Psoas muscle (tissue), 8 donors: ENCODE data around the gene NPDC1. TPM values are rescaled to one million over a fixed set of nuclear protein-coding genes. Genes with fewer than 3 reads are reported as not detected.

Experiments
- ATAC-seq, 4 donors: fragments of 200-7000 bp; cut with Tn5 transposase; one replicate each; pipeline ENCODE4 v1.9.1; 2020; ENCODE audit warnings: moderate library complexity in 3 of 4, mild to moderate bottlenecking in 2 of 4
- DNase-seq, 2 donors: peaks; one replicate each; pipeline ENCODE4 v3.0.0-alpha.2; 2020
- H3K27ac ChIP-seq: fragments of 200-600 bp; one replicate; pipeline ENCODE4 v1.8.0; 2022
- H3K27me3 ChIP-seq, 3 donors: fragments of 200-600 bp in 1 of 3; one replicate each; pipeline versions ENCODE4 v1.6.1 to v1.8.0; 2013 to 2022; ENCODE audit warnings: low read length in 2 of 3, mild to moderate bottlenecking in 2 of 3, moderate library complexity in 1 of 3; ENCODE audit not compliant: insufficient read depth in 3 of 3
- H3K36me3 ChIP-seq, 2 donors: fragments of 200-600 bp in 1 of 2; one replicate each; pipeline versions ENCODE4 v1.6.1 to v1.8.0; 2013 to 2022; ENCODE audit warnings: low read depth in 1 of 2, mild to moderate bottlenecking in 1 of 2, moderate library complexity in 1 of 2; ENCODE audit not compliant: insufficient read depth in 1 of 2
- H3K4me1 ChIP-seq: fragments of 200-600 bp; one replicate; pipeline ENCODE4 v1.8.0; 2022
- H3K4me3 ChIP-seq: fragments of 200-600 bp; one replicate; pipeline ENCODE4 v1.8.0; 2022; ENCODE audit warnings: mild to moderate bottlenecking
- H3K9me3 ChIP-seq: fragments of 200-600 bp; one replicate; pipeline ENCODE4 v1.8.0; 2022
- CTCF ChIP-seq: fragments of 200-600 bp; IDR thresholded peaks from one replicate; pipeline ENCODE4 v1.8.0; 2022; ENCODE audit warnings: antibody characterized with exemption
- WGBS, 3 donors: extraction: QIAGEN DNeasy Blood & Tissue Kit; methylation state at CpG; one replicate each; pipeline versions ENCODE4 v1.1.6 to v1.1.7; 2013; 5-methylcytosine and 5-hydroxymethylcytosine counted together
- intact Hi-C, 2 donors: fragments of 100-400 bp; cut with DNase I; formaldehyde crosslinking; loops; one replicate each; pipeline versions ENCODE4 v1.11.0 to v1.14.2; 2022
- polyA plus RNA-seq, 3 donors: library from polyadenylated mRNA; stranded (reverse); fragments of 200-250 nt; gene quantifications; one replicate each; pipeline ENCODE4 v1.2.3, GENCODE V29; 2013
- total RNA-seq, 4 donors: library from RNA; stranded (reverse); fragmentation: NEBNext Ultra II Directional in 2 of 4; extraction: Animal tissue kit (Norgen Biotek cat#: 25700) in 2 of 4; gene quantifications; one replicate each; pipeline versions ENCODE4 v1.2.1 to v1.2.4, GENCODE V29; 2021 to 2023
- donor health status: healthy with polysubstance abuse.
- donor health status: DM: no; HTN: no; CAD: no; lungs with moderate emphysema.
- donor health status: Bipolar disorder and iron deficiency.
- donor health status: healthy.
- donor health status: DM: yes; HTN: yes; CAD: no.
- donor health status: DM: no; HTN: no; CAD: no.
- donor health status: DM: no; HTN: no; CAD: no.
- donor health status: DM: yes; HTN: yes; CAD: no.

Gene NPDC1
- total and polyA plus RNA-seq, 7 donors, result 14.8 to 32.1 (median 22.4) TPM

GRCh38 chr9:137018761-137019559 is 27.0 kb downstream of the NPDC1 start:
- no peak for TF ChIP-seq CTCF
- DNase-seq, result no peak
- H3K4me1 ChIP-seq, result no peaks in the 10 kb centered on the region
- H3K27ac ChIP-seq, result no peak overlapping the region
- WGBS, 3 donors, result 88 to 95% (median 92%) methylated on average over 33 to 36 of the region's 36 CpGs
- intact Hi-C loops, result no loop called here
- no peak for ATAC-seq
- no peaks in the 10 kb centered on the region for H3K9me3 ChIP-seq
- no peak overlapping the region for H3K4me3 ChIP-seq
- peaks cover 0 to 58% of the 10 kb centered on the region in 2 donors for H3K36me3 ChIP-seq
- H3K27me3 ChIP-seq, result no peaks in the 10 kb centered on the region

GRCh38 chr9:137017791-137018497 is 28.0 kb downstream of the NPDC1 start:
- WGBS, 3 donors, result 91 to 94% (median 93%) methylated on average over 41 to 45 of the region's 45 CpGs
- intact Hi-C loops, result no loop called here
- Histone ChIP-seq H3K4me1 (no peaks in the 10 kb centered on the region), H3K36me3 (peaks cover 0 to 64% of the 10 kb centered on the region in 2 donors), H3K4me3 (no peak overlapping the region), H3K9me3 (no peaks in the 10 kb centered on the region), H3K27me3 (no peaks in the 10 kb centered on the region), H3K27ac (no peak overlapping the region)
- DNase-seq (no peak), ATAC-seq (no peak)
- TF ChIP-seq CTCF, result no peak

GRCh38 chr9:137017071-137017470 is 28.9 kb downstream of the NPDC1 start:
- intact Hi-C loops, result no loop called here
- Histone ChIP-seq H3K27ac (no peak overlapping the region), H3K4me1 (no peaks in the 10 kb centered on the region), H3K27me3 (no peaks in the 10 kb centered on the region), H3K4me3 (no peak overlapping the region), H3K9me3 (no peaks in the 10 kb centered on the region), H3K36me3 (peaks cover 0 to 72% of the 10 kb centered on the region in 2 donors)
- DNase-seq, result no peak
- WGBS, 3 donors, result 97 to 98% (median 97%) methylated on average over 28 of the region's 28 CpGs
- no peak for TF ChIP-seq CTCF
- no peak for ATAC-seq

GRCh38 chr9:137016436-137016835 is 29.5 kb downstream of the NPDC1 start:
- H3K36me3 ChIP-seq, result peaks cover 0 to 78% of the 10 kb centered on the region in 2 donors
- no peaks in the 10 kb centered on the region for H3K4me1 ChIP-seq
- intact Hi-C loops, result no loop called here
- DNase-seq (no peak), ATAC-seq (no peak)
- H3K27me3 ChIP-seq, result no peaks in the 10 kb centered on the region
- TF ChIP-seq CTCF, result no peak
- H3K4me3 ChIP-seq, result no peak overlapping the region
- 91 to 92% (median 92%) methylated on average over 13 to 16 of the region's 16 CpGs for WGBS, 3 donors
- no peak overlapping the region for H3K27ac ChIP-seq
- H3K9me3 ChIP-seq, result no peaks in the 10 kb centered on the region
